Smooth muscle cell (in vitro differentiated cells): ENCODE data around the gene HS2ST1. TPM values are rescaled to one million over a fixed set of nuclear protein-coding genes. Genes with fewer than 3 reads are reported as not detected.

Source experiments
- DNase-seq: peaks from one replicate; lab custom pipeline; 2025; ENCODE audit not compliant: unreplicated experiment; lab: John Stamatoyannopoulos, UW
- H2AFZ ChIP-seq: fragments of 200-600 bp; sonication (generic); 2 replicates; pipeline ENCODE4 v1.6.0; 2016; ENCODE audit warnings: antibody characterized with exemption, low read depth, mild to moderate bottlenecking
- H3F3A ChIP-seq: fragments of 200-600 bp; sonication (generic); 2 replicates; pipeline ENCODE4 v1.6.0; 2017; ENCODE audit warnings: antibody characterized with exemption, low read depth
- H3K27ac ChIP-seq: fragments of 200-600 bp; sonication (generic); 2 replicates; pipeline ENCODE4 v1.5.1; 2016; ENCODE audit warnings: low read depth, mild to moderate bottlenecking
- H3K27me3 ChIP-seq: fragments of 200-600 bp; sonication (generic); 2 replicates; pipeline ENCODE4 v1.6.1; 2016; ENCODE audit warnings: low read depth, mild to moderate bottlenecking
- H3K36me3 ChIP-seq: fragments of 200-600 bp; sonication (generic); 2 replicates; pipeline ENCODE4 v1.5.1; 2016; ENCODE audit warnings: low read depth
- H3K4me1 ChIP-seq: fragments of 200-600 bp; sonication (generic); 2 replicates; pipeline ENCODE4 v1.5.1; 2016; ENCODE audit warnings: low read depth
- H3K4me2 ChIP-seq: fragments of 200-600 bp; sonication (generic); 2 replicates; pipeline ENCODE4 v1.6.0; 2016; ENCODE audit warnings: mild to moderate bottlenecking
- H3K4me3 ChIP-seq: fragments of 200-600 bp; sonication (generic); 2 replicates; pipeline ENCODE4 v1.5.1; 2016; ENCODE audit warnings: mild to moderate bottlenecking
- H3K79me2 ChIP-seq: fragments of 200-600 bp; sonication (generic); 2 replicates; pipeline ENCODE4 v1.6.0; 2016; ENCODE audit warnings: low read depth, mild to moderate bottlenecking
- H3K9ac ChIP-seq: fragments of 200-600 bp; sonication (generic); 2 replicates; pipeline ENCODE4 v1.6.0; 2016; ENCODE audit warnings: low read depth
- H3K9me3 ChIP-seq: fragments of 200-600 bp; sonication (generic); replicated peaks from 2 replicates; pipeline ENCODE4 v1.5.1; 2016; ENCODE audit warnings: low read depth
- H4K20me1 ChIP-seq: fragments of 200-600 bp; sonication (generic); 2 replicates; pipeline ENCODE4 v1.6.0; 2016; ENCODE audit warnings: low read depth
- WGBS: methylation state at CpG from one replicate; pipeline ENCODE4 v1.1.7; 2016; ENCODE audit warnings: low lambda C conversion rate; 5-methylcytosine and 5-hydroxymethylcytosine counted together
- polyA plus RNA-seq: library from polyadenylated mRNA; unstranded; fragments of >200 nt; fragmentation: Nextera tagmentation; extraction: Ambion mirVana; gene quantifications from 2 replicates; pipeline ENCODE4 v1.2.1, GENCODE V29; 2016
- total RNA-seq: library from RNA; depleted of rRNA; stranded (reverse); fragments of >200 nt; gene quantifications from 2 replicates; pipeline ENCODE4 v1.2.3, GENCODE V29; 2014
- TF ChIP-seq, protein P1 (sequence below): fragments of 200-600 bp; sonication (generic); IDR thresholded peaks from 2 replicates; pipeline ENCODE4 v1.5.1; 2017; ENCODE audit warnings: borderline replicate concordance, mild to moderate bottlenecking, antibody characterized with exemption; ENCODE audit not compliant: insufficient read depth, poor library complexity, severe bottlenecking

The HS2ST1 gene
- total and polyA plus RNA-seq, 2 experiments from 2014 or later: 14.6 to 35.6 TPM

DNA sequence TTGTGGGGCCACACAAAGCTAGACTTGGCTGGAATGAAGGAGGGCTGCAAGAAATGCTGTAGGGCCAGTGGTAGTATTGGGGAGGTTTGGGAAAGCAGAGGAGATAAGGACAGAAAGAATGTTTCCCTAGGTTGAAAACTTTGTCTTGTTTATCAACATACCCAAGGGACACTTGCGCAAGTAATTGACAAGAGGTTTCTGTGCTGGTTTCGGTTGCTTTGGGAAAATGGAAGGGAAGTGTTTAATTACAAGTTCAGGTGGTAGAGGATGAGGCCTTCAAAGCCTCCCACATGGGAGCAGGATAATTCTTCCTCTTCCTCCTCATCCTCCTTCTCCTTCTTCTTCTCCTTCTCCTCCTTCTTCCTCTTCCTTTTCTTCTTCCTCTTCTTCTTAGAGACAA lies 232.1 kb downstream of the HS2ST1 start:
- 100% methylated on average over 2 of the region's 2 CpGs for WGBS

DNA sequence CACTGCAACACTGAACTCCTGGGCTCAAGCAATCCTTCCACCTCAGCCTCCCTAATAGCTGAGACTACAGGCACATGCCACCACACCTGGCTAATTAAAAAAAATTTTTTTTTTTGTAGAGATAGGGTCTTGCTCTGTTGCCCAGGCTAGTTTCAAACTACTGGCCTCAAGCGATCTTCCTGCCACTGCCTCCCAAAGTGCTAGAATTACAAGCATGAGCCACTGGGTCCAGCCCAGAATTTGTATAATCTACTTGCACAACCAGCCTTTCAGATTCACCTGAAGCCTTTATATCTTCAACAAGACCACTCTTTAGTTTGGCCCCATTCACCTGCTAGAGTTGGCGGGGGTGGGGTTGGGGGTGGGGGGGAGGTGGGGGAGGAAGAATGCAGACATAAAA lies 232.6 kb downstream of the HS2ST1 start:
- H3K79me2 ChIP-seq: no peaks in the 10 kb centered on the region
- H3K27me3 ChIP-seq: no peaks in the 10 kb centered on the region
- H3K9me3 ChIP-seq: no peaks in the 10 kb centered on the region
- H3F3A ChIP-seq: peaks cover 11% of the 10 kb centered on the region
- H3K9ac ChIP-seq: no peak overlapping the region
- 75% methylated on average over 2 of the region's 2 CpGs for WGBS
- DNase-seq: no peak
- no peaks in the 10 kb centered on the region for H3K36me3 ChIP-seq
- no peak overlapping the region for H3K4me2 ChIP-seq
- H2AFZ ChIP-seq: no peak overlapping the region
- TF ChIP-seq, protein P1, sequence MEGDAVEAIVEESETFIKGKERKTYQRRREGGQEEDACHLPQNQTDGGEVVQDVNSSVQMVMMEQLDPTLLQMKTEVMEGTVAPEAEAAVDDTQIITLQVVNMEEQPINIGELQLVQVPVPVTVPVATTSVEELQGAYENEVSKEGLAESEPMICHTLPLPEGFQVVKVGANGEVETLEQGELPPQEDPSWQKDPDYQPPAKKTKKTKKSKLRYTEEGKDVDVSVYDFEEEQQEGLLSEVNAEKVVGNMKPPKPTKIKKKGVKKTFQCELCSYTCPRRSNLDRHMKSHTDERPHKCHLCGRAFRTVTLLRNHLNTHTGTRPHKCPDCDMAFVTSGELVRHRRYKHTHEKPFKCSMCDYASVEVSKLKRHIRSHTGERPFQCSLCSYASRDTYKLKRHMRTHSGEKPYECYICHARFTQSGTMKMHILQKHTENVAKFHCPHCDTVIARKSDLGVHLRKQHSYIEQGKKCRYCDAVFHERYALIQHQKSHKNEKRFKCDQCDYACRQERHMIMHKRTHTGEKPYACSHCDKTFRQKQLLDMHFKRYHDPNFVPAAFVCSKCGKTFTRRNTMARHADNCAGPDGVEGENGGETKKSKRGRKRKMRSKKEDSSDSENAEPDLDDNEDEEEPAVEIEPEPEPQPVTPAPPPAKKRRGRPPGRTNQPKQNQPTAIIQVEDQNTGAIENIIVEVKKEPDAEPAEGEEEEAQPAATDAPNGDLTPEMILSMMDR: no peak
- no peak overlapping the region for H3K4me3 ChIP-seq
- H3K27ac ChIP-seq: no peak overlapping the region
- no peaks in the 10 kb centered on the region for H4K20me1 ChIP-seq
- peaks cover 27% of the 10 kb centered on the region for H3K4me1 ChIP-seq

More for the DNA sequence above, 232.1 kb downstream of the HS2ST1 start:
- Histone ChIP-seq H3F3A (peaks cover 11% of the 10 kb centered on the region), H4K20me1 (no peaks in the 10 kb centered on the region), H3K9ac (no peak overlapping the region), H3K4me1 (peaks cover 24% of the 10 kb centered on the region), H3K79me2 (no peaks in the 10 kb centered on the region), H3K27ac (no peak overlapping the region), H3K4me3 (no peak overlapping the region), H3K36me3 (no peaks in the 10 kb centered on the region), H2AFZ (no peak overlapping the region), H3K9me3 (no peaks in the 10 kb centered on the region), H3K27me3 (no peaks in the 10 kb centered on the region), H3K4me2 (no peak overlapping the region)
- no peak for DNase-seq
- TF ChIP-seq, protein P1: no peak

DNA sequence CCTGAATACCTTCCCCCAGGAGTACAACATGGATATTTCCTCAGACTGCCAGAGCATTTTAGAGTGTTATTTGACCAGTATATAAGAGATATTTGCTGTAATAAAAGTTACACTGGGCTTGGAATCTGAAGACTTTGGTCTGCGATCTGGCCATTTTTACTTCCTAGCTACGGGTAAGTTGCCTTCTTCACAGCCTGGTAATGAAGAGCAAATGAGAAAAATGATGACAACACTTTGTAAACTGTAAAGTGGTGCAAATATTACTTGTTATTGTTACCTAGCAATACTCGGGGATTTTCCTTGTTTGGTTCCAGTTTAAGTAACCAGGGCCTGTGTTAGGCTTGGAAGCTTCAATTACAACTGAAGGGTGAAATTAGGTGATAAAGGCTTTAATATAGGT lies 233.4 kb downstream of the HS2ST1 start:
- Histone ChIP-seq H4K20me1 (no peaks in the 10 kb centered on the region), H2AFZ (no peak overlapping the region), H3K27me3 (no peaks in the 10 kb centered on the region), H3K4me1 (peaks cover 36% of the 10 kb centered on the region), H3K79me2 (no peaks in the 10 kb centered on the region), H3K36me3 (no peaks in the 10 kb centered on the region), H3K4me2 (no peak overlapping the region), H3K4me3 (no peak overlapping the region), H3K27ac (no peak overlapping the region), H3F3A (peaks cover 16% of the 10 kb centered on the region), H3K9me3 (no peaks in the 10 kb centered on the region), H3K9ac (no peak overlapping the region)
- 76% methylated on average over 3 of the region's 3 CpGs for WGBS
- TF ChIP-seq, protein P1: no peak
- DNase-seq: no peak

DNA sequence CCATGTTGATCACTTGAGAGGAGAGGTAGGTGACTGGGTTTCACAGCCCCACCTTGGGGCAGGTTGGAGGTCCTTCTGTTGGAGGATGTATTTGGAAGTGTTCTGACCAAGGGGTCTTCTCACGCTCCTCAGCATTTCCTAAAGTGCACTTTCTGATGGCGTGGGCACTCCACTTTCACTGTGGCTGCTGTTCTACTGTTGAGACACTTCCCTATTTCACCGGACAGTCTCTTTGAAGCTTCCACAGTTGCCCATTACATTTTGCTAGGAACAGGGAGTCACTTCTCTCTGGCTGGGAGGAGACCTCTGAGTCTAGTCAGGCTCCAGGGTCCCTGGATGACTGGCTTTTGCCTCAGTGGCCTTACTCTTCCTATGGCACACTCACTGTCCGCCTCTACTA lies 234.2 kb downstream of the HS2ST1 start:
- no peaks in the 10 kb centered on the region for H3K79me2 ChIP-seq
- peaks cover 39% of the 10 kb centered on the region for H3K4me1 ChIP-seq
- no peak overlapping the region for H3K4me3 ChIP-seq
- H3K4me2 ChIP-seq: peak overlapping the region; percentile 65
- no peaks in the 10 kb centered on the region for H3K27me3 ChIP-seq
- TF ChIP-seq, protein P1: no peak
- no peak overlapping the region for H3K9ac ChIP-seq
- no peaks in the 10 kb centered on the region for H3K36me3 ChIP-seq
- no peak for DNase-seq
- no peak overlapping the region for H3K27ac ChIP-seq
- no peak overlapping the region for H2AFZ ChIP-seq
- WGBS: 98% methylated on average over 4 of the region's 4 CpGs
- peaks cover 24% of the 10 kb centered on the region for H3F3A ChIP-seq
- H3K9me3 ChIP-seq: no peaks in the 10 kb centered on the region
- no peaks in the 10 kb centered on the region for H4K20me1 ChIP-seq
